C4-2B (cell line): ENCODE results near the gene TRIM67.

Source experiments
- H3K27ac ChIP-seq: fragments of 450-650 bp; 2 replicates; pipeline ENCODE4 v1.5.1; 2017
- ZFX ChIP-seq: fragments of 450-650 bp; IDR thresholded peaks from 2 replicates; pipeline ENCODE4 v1.6.1; 2017
- TF ChIP-seq, protein P1 (sequence below): fragments of 450-650 bp; conservative IDR thresholded peaks from 2 replicates; pipeline ENCODE4 v1.5.1; 2017; ENCODE audit warnings: mild to moderate bottlenecking

The TRIM67 gene

GRCh38 chr1:231217056-231217455 lies 55.2 kb downstream of the TRIM67 start:
- TF ChIP-seq, protein P1, sequence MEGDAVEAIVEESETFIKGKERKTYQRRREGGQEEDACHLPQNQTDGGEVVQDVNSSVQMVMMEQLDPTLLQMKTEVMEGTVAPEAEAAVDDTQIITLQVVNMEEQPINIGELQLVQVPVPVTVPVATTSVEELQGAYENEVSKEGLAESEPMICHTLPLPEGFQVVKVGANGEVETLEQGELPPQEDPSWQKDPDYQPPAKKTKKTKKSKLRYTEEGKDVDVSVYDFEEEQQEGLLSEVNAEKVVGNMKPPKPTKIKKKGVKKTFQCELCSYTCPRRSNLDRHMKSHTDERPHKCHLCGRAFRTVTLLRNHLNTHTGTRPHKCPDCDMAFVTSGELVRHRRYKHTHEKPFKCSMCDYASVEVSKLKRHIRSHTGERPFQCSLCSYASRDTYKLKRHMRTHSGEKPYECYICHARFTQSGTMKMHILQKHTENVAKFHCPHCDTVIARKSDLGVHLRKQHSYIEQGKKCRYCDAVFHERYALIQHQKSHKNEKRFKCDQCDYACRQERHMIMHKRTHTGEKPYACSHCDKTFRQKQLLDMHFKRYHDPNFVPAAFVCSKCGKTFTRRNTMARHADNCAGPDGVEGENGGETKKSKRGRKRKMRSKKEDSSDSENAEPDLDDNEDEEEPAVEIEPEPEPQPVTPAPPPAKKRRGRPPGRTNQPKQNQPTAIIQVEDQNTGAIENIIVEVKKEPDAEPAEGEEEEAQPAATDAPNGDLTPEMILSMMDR: no peak
- TF ChIP-seq ZFX: no peak

GRCh38 chr1:231218078-231218477 lies 56.2 kb downstream of the TRIM67 start:
- H3K27ac ChIP-seq: no peak overlapping the region

More at GRCh38 chr1:231217056-231217455, 55.2 kb downstream of the TRIM67 start:
- H3K27ac ChIP-seq: no peak overlapping the region

DNA sequence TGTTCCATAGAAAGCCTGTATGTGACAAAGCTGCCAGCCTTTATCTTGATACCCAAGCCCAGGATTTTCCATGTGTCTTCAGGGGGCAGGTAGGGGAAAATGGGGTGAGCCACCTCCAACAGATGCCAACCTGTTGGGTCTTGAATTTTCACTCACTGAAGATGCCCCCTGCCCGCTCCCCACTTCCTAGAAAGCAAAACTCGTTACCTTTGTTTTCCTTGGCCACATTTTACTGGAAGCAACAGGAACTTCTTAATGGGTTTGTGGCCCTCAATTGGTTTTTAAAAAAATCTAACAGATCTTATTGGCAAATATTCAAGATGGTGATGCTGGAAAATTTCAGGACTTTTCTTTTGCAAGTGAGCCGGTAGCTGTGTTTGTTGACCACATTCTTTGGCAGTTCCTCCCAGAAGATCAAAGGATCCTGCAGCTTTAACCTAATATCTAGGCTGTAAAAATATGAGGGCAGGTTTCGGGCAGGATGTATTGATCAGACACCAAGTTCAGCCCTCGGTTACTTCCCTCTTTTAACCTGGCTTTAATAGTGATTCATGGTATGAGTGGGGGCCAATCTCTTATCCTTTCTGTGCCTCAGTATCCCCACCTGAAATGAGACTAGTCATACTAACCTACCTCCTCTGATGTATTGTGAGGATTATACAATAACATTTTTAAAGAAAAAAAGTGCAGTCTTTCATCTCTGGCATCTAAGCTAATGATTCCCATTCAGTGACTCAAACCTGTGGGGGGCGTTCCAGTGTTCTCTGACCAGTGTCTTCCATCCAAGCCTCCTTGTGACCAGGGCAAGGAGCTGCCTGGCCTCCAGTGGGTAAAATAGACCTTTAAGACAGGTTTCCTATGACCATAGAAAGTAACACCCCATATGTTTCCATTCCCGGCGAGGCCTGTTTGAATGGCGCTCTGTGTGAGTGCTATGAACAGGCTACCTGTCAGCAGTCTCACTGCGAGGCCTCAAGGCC lies 57.9 kb downstream of the TRIM67 start:
- TF ChIP-seq ZFX: no peak
- TF ChIP-seq, protein P1: no peak
- H3K27ac ChIP-seq: no peak overlapping the region

More at GRCh38 chr1:231218078-231218477, 56.2 kb downstream of the TRIM67 start:
- TF ChIP-seq ZFX: no peak
- TF ChIP-seq, protein P1: no peak

- TF ChIP-seq, protein P1: no peak
- no peak overlapping the region for H3K27ac ChIP-seq
Observed at GRCh38 chr1:231220801-231221200, 58.9 kb downstream of the TRIM67 start.

DNA sequence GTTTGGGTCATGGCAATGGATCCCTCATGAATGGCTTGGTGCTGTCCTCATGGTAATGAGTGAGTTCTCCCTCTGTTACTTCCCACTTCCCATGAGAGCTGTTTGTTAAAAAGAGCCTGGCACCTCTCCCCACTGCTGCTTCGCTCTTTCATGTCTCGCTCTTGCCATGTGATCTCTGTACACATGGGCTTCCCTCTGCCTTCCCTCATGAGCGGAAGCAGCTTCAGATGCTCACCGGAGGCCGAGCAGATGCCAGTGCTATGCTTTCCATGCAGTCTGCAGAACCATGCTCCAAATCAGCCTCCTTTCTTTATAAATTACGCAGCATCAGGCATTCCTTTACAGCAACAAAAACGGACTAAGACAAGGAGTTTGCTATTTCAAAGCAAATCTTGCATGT lies 64.3 kb downstream of the TRIM67 start:
- no peak overlapping the region for H3K27ac ChIP-seq
- TF ChIP-seq ZFX: no peak
- TF ChIP-seq, protein P1: no peak

- TF ChIP-seq, protein P1: no peak
- TF ChIP-seq ZFX: no peak
Observed at GRCh38 chr1:231231511-231231910, 69.7 kb downstream of the TRIM67 start.

More at GRCh38 chr1:231231511-231231910, 69.7 kb downstream of the TRIM67 start:
- H3K27ac ChIP-seq: no peak overlapping the region
